HUES48 (cell line): Measurements from ENCODE around the gene DNHD1.

Experiments used
- H3K27ac ChIP-seq: one replicate; pipeline ENCODE4 v1.7.0; 2013; ENCODE audit warnings: low read depth, low read length, inconsistent platforms
- H3K27me3 ChIP-seq: 2 replicates; pipeline ENCODE4 v1.6.1; 2013; ENCODE audit warnings: mild to moderate bottlenecking, low read length; ENCODE audit not compliant: control insufficient read depth, insufficient read depth
- H3K36me3 ChIP-seq: 2 replicates; pipeline ENCODE4 v1.6.1; 2013; ENCODE audit warnings: low read length; ENCODE audit not compliant: control insufficient read depth, insufficient read depth
- H3K4me1 ChIP-seq: 2 replicates; pipeline ENCODE4 v1.6.1; 2013; ENCODE audit warnings: mild to moderate bottlenecking, low read length; ENCODE audit not compliant: control insufficient read depth, insufficient read depth
- H3K4me3 ChIP-seq: 2 replicates; pipeline ENCODE4 v1.5.1; 2013; ENCODE audit warnings: mild to moderate bottlenecking, low read depth, low read length
- H3K9ac ChIP-seq: 2 replicates; pipeline ENCODE4 v1.6.1; 2013; ENCODE audit warnings: mild to moderate bottlenecking, low read depth, low read length, moderate library complexity
- H3K9me3 ChIP-seq: 2 replicates; pipeline ENCODE4 v1.6.1; 2013; ENCODE audit warnings: low read length; ENCODE audit not compliant: control insufficient read depth, insufficient read depth

Gene DNHD1

DNA sequence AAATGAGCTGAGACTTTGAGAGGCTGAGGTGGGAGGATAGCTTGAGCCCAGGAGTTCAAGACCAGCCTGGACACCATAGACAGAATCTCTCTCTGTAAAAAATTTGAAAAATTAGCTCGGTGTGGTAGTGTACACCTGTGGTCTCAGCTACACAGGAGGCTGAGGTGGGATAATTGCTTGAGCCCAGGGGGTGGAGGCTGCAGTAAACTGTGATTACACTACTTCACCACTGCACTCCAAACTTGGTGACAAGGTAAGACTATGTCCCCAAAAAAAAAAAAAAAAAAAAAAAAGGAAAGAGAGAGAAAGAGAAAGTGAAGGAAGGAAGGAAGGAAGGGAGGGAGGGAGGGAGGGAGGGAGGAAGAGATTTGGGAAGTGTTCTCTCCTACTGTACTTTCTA is 81.1 kb downstream of the DNHD1 start:
- Histone ChIP-seq H3K27ac (no peak overlapping the region), H3K36me3 (no peaks in the 10 kb centered on the region), H3K4me3 (no peak overlapping the region), H3K27me3 (no peaks in the 10 kb centered on the region), H3K4me1 (no peaks in the 10 kb centered on the region), H3K9ac (no peak overlapping the region), H3K9me3 (no peaks in the 10 kb centered on the region)

DNA sequence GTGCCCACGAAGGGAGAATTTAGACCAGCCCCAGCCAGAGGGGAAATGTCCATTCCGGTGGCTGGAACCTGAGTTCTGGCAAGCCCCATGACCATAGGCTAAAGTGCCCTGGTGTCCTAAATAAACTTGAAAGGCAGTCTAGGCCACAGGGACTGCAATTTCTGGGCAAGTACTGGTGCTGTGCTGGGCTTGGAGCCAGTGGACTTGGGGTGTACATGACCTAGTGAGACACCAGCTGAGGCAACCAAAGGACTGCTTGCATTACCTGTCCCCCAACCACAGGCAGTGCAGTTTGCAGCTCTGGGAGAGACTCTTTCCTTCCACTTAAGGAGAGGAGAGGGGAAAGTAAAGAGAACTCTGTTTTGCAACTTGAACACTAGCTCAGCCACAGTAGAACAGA is 82.6 kb downstream of the DNHD1 start:
- no peaks in the 10 kb centered on the region for H3K4me1 ChIP-seq
- no peak overlapping the region for H3K27ac ChIP-seq
- no peaks in the 10 kb centered on the region for H3K36me3 ChIP-seq
- H3K4me3 ChIP-seq = no peak overlapping the region
- no peak overlapping the region; the same call in 1 of the 2 replicates for H3K9ac ChIP-seq
- no peaks in the 10 kb centered on the region for H3K27me3 ChIP-seq
- H3K9me3 ChIP-seq = 0 out of 2 replicates have a peak, but pooled peaks cover 2% of the 10 kb centered on the region

DNA sequence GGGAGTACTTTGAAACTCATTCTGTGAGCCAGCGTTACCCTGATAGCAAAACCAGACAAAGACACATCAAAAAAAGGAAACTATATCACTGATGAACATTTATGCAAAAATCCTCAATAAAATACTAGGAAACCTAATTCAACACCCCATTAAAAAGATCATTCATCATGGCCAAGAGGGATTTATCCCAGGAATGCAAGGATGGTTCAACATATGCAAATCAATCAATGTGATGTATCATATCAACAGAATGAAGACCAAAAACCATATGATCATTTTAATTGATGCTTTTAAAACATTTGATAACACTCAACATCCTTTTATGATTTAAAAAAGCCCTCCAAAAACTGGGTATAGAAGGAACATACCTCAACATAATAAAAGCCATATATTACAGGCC is 86.5 kb downstream of the DNHD1 start:
- Histone ChIP-seq H3K4me1 (0 out of 2 replicates have a peak, but pooled peaks cover 3% of the 10 kb centered on the region), H3K9ac (no peak overlapping the region), H3K27ac (no peak overlapping the region), H3K27me3 (no peaks in the 10 kb centered on the region), H3K4me3 (no peak overlapping the region), H3K9me3 (peaks cover 2% of the 10 kb centered on the region; the same call in 1 of the 2 replicates), H3K36me3 (no peaks in the 10 kb centered on the region)

DNA sequence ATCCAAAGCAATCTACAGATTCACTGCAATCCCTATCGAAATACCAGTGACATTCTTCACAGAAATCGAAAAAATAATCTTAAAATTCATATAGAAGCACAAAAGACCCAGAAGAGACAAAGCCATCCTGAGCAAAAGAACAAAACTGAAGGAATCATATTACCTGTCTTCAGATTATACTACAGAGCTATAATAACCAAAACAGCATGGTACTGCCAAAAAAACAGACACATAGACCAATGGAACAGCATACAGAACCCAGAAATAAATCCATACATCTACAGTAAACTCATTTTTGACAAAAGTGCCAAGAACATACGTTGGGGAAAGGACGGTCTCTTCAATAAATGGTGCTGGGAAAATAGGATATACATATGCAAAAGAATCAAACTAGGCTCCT is 87.4 kb downstream of the DNHD1 start:
- H3K9me3 ChIP-seq = peaks cover 2% of the 10 kb centered on the region; the same call in 1 of the 2 replicates
- H3K9ac ChIP-seq = no peak overlapping the region
- H3K4me3 ChIP-seq = no peak overlapping the region
- no peaks in the 10 kb centered on the region for H3K36me3 ChIP-seq
- 0 out of 2 replicates have a peak, but pooled peaks cover 3% of the 10 kb centered on the region for H3K4me1 ChIP-seq
- H3K27me3 ChIP-seq = no peaks in the 10 kb centered on the region
- no peak overlapping the region for H3K27ac ChIP-seq

DNA sequence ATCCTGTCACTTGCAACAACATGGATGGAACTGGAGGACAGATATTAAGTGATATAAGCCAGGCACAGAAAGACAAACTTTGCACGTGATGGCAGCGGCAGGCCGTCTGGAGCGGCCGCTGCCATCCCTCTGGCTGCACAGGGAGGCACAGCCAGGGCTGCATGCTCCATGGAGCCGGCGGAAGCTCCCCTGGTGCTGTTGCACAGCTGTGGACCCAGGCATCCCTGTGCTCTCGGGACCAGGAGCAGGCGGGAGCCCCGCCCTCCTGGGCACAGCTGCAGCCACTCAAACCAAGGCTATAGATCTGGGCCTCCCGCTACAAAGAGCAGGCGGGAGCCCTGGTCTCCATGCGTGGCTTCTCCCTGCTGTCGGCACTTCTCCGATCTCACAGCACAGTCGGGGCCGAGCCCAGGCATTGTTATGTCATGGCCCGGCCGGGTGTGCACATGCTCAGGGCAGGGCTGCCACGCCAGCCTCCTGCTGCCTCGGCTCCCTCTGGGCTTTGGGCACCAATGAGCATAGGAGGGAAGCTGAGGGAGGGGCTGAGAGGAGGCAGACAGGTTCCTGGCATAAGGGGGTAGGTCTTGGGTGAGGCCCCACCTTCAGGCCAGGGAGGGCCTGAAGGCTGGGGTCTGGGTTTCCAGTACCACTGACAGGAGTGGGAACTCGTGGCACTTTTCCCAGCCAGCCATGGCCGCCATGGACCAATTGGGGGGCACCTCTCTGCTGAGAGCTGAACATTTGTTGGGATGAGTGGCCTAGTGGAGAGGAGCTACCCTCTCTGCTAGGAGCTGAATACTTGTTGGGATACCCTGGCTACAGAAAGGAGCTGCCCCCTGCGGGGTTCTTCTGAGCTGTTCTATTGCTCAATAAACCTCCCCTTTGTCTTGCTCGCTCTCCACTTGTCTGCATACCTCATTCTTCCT is 89.6 kb downstream of the DNHD1 start:
- H3K36me3 ChIP-seq = no peaks in the 10 kb centered on the region
- H3K4me1 ChIP-seq = 0 out of 2 replicates have a peak, but pooled peaks cover 3% of the 10 kb centered on the region
- peaks cover 2% of the 10 kb centered on the region; the same call in 1 of the 2 replicates for H3K9me3 ChIP-seq
- H3K27ac ChIP-seq = no peak overlapping the region
- no peak overlapping the region for H3K4me3 ChIP-seq
- H3K9ac ChIP-seq = no peak overlapping the region
- H3K27me3 ChIP-seq = no peaks in the 10 kb centered on the region

DNA sequence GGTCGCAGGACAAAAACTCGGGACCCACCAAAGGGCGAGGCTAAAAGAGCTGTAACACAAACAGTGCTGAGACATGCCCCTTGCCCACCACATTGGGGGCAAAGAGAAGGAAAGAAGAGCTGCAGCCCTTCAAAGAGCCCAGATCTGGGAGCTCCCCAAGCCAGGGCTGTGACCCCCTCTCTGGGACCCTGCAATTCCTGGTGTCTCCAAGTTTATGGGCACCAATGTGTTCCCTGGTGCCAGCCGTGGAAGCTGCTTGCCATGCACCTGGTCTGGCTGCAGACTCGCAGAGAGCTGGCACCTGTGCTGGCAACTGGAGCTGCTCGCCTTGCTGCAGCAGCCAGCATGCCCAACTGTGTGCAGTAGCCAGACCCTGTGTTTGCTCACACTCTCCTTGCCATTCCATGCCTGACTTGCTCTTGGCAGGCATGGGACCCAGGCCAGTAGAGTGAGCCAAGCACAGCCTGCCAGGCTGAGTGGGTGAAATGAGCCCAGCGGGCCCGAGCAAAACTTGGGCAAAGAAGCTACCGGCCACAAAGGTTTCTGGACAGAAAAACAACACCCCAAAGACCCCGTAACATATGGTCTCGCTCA is 90.4 kb downstream of the DNHD1 start:
- no peak overlapping the region for H3K4me3 ChIP-seq
- H3K27ac ChIP-seq = no peak overlapping the region
- H3K9ac ChIP-seq = no peak overlapping the region
- no peaks in the 10 kb centered on the region for H3K27me3 ChIP-seq
- 0 out of 2 replicates have a peak, but pooled peaks cover 3% of the 10 kb centered on the region for H3K4me1 ChIP-seq
- peaks cover 2% of the 10 kb centered on the region; the same call in 1 of the 2 replicates for H3K9me3 ChIP-seq
- H3K36me3 ChIP-seq = no peaks in the 10 kb centered on the region

DNA sequence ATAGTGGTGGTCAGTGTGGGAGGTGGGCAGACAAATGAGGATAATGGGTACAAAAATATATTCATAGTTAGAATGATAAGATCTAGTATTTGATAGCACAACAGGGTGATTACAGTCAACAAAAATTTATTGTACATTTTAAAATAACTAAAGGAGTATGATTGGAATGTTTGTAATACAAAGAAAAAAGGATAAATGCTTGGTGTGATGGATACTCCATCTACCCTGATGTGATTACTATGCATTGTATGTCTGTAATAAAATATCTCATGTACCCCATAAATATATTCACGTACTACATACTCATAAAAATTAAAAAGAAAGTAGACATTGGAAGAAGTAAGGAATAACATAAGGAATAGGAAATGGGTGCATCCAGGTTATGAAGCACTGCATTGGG is 90.9 kb downstream of the DNHD1 start:
- Histone ChIP-seq H3K27ac (no peak overlapping the region), H3K9ac (no peak overlapping the region), H3K36me3 (no peaks in the 10 kb centered on the region), H3K4me3 (no peak overlapping the region), H3K27me3 (no peaks in the 10 kb centered on the region), H3K9me3 (peaks cover 2% of the 10 kb centered on the region; the same call in 1 of the 2 replicates), H3K4me1 (0 out of 2 replicates have a peak, but pooled peaks cover 3% of the 10 kb centered on the region)

DNA sequence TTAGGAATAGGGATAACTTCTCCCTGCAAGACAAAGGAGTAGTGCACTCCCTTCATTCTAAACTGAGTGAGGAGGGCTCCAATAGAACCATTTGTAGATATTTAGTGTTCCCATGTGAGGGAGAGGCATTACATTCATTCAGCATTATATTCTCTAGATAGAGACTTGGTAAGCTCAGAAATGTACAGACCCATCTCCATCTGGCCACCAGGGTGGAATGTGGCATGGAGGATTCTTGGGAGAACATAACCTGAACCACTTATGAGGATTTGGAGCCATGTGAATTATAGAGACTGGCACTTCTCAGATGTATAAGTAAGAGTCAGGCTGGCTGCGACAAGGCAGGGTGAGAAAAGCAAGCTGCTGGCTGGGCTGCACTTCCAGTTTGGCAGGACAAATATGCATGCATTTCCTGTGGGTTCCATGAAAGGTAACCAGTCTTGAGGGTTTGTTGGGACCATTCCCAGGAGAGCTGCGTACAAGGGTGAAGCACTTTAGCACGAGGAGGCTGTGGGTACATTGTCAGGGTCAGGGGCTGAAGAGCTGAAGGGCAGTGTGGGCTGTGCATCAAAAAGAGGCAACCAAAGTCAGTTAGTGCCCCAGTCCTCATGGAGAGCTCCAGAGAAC is 97.2 kb downstream of the DNHD1 start:
- H3K4me1 ChIP-seq = no peaks in the 10 kb centered on the region
- H3K4me3 ChIP-seq = no peak overlapping the region
- H3K27ac ChIP-seq = no peak overlapping the region
- H3K9ac ChIP-seq = no peak overlapping the region
- peaks cover 26% of the 10 kb centered on the region for H3K36me3 ChIP-seq
- no peaks in the 10 kb centered on the region for H3K9me3 ChIP-seq
- H3K27me3 ChIP-seq = no peaks in the 10 kb centered on the region

DNA sequence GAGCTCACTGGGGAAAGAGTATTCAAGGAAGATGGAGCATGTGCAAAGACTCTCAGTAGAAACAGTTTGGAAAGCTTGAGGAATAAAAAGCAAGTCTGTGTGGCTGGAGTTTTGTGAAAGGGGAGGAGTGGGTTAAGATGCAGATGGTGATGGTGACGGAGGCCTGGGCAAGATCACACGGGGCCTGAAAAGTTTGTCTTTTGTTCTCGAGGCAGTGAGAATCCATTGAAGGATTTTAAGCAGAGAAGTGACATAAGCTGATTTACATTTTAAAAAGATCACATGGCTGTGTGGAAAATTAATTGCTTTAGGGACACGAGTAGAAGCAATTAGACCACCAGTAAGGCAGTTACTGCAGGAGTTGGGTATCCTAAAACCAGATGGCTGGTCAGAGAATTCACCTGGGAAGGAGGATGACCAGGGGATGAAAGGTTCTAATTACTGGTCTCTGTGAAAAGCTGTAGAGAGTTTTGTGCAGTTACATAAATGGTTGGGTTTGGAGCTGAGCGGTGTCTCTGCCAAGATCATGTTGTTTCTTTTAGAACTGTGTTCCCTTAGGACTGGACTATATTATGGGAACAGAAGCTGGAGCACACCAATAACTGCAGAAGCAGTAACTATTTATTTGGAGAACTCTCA is 99.3 kb downstream of the DNHD1 start:
- H3K4me1 ChIP-seq = no peaks in the 10 kb centered on the region
- no peak overlapping the region for H3K9ac ChIP-seq
- H3K27ac ChIP-seq = no peak overlapping the region
- no peaks in the 10 kb centered on the region for H3K9me3 ChIP-seq
- H3K4me3 ChIP-seq = no peak overlapping the region
- H3K27me3 ChIP-seq = no peaks in the 10 kb centered on the region
- H3K36me3 ChIP-seq = peaks cover 47% of the 10 kb centered on the region

DNA sequence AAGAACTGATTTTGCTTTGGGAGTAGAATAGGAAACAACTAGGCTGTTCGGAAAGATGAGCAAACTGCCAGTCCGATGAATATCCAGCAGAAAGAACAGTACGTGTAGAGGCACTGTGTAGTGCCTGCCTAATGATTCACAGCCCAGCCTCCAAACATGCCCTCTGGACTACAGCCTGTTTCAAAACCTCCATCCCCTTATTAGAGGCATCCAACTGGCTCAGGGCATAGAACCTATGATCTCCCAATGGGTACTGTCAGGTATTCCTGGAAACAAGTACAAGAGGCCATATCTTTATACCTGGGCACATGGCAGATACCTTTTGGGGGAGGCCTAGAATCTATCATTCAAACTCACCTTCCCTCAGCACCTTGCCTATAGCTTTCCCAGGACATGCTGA is 101.5 kb downstream of the DNHD1 start:
- no peak overlapping the region for H3K4me3 ChIP-seq
- peaks cover 52% of the 10 kb centered on the region for H3K36me3 ChIP-seq
- no peaks in the 10 kb centered on the region for H3K27me3 ChIP-seq

More for the DNA sequence above, 101.5 kb downstream of the DNHD1 start:
- Histone ChIP-seq H3K9me3 (no peaks in the 10 kb centered on the region), H3K4me1 (peaks cover 8% of the 10 kb centered on the region; the same call in 1 of the 2 replicates), H3K27ac (no peak overlapping the region), H3K9ac (no peak overlapping the region)
